Hematopoietic multipotent progenitor cell treated with erythropoietin and hydrocortisone succinate and interleukin-3 and kit ligand, for 6 days (in vitro differentiated cells): ENCODE results near the gene NPIPB9.
A peak's percentile ranks its signal among the peaks of the same experiment; 100 is the strongest.
"Not testable (repeated sequence)": the region's sequence is repeated elsewhere in the genome, so short reads cannot be mapped to it uniquely, and the experiment has no call there.

Experiments
- DNase-seq: peaks from one replicate; pipeline ENCODE4 v3.0.0-alpha.2; 2015

The NPIPB9 gene

GRCh38 chr16:28751487-28751886 is at the start of gene NPIPB9:
TSS of gene NPIPB9 (plus strand) at chr16:28751787.
- not testable (repeated sequence) for DNase-seq

GRCh38 chr16:28704246-28704645 is 47.3 kb upstream of the NPIPB9 start:
- not testable (repeated sequence) for DNase-seq

- DNase-seq: not testable (repeated sequence)
Observed at GRCh38 chr16:28711220-28712083, 40.1 kb upstream of the NPIPB9 start, which contains the start of gene EIF3C. TSS of gene EIF3C (plus strand) at chr16:28711464. CDS start at chr16:28711687, 223 bp downstream.

- not testable (repeated sequence) for DNase-seq
Observed at GRCh38 chr16:28722852-28723650, 28.5 kb upstream of the NPIPB9 start.

- not testable (repeated sequence) for DNase-seq
Observed at GRCh38 chr16:28731253-28731652, 20.3 kb upstream of the NPIPB9 start.

- DNase-seq: not testable (repeated sequence)
Observed at GRCh38 chr16:28732455-28733124, 19.0 kb upstream of the NPIPB9 start.

GRCh38 chr16:28739787-28740186 is 11.8 kb upstream of the NPIPB9 start:
- not testable (repeated sequence) for DNase-seq

- not testable (repeated sequence) for DNase-seq
Observed at GRCh38 chr16:28740631-28741030, 11.0 kb upstream of the NPIPB9 start.

GRCh38 chr16:28741295-28741694 is 10.3 kb upstream of the NPIPB9 start:
- not testable (repeated sequence) for DNase-seq

GRCh38 chr16:28746618-28747350 is 4.8 kb upstream of the NPIPB9 start:
- not testable (repeated sequence) for DNase-seq

- not testable (repeated sequence) for DNase-seq
Observed at GRCh38 chr16:28749997-28750465, 1.6 kb upstream of the NPIPB9 start.

GRCh38 chr16:28750469-28751067 is 1.0 kb upstream of the NPIPB9 start:
- DNase-seq: not testable (repeated sequence)

GRCh38 chr16:28781697-28782096 is 30.1 kb downstream of the NPIPB9 start:
- not testable (repeated sequence) for DNase-seq

GRCh38 chr16:28782357-28782756 is 30.8 kb downstream of the NPIPB9 start:
- DNase-seq: not testable (repeated sequence)

- DNase-seq: peak; percentile 88
Observed at GRCh38 chr16:28802235-28803019, 50.8 kb downstream of the NPIPB9 start.

GRCh38 chr16:28807445-28808120 is 56.0 kb downstream of the NPIPB9 start:
- DNase-seq: not testable (repeated sequence)

GRCh38 chr16:28820016-28820415 is 68.4 kb downstream of the NPIPB9 start:
- peak; percentile 85 for DNase-seq

- not testable (repeated sequence) for DNase-seq
Observed at GRCh38 chr16:28820546-28820945, 69.0 kb downstream of the NPIPB9 start.

GRCh38 chr16:28821874-28822519 is 70.4 kb downstream of the NPIPB9 start:
- DNase-seq: peak; percentile 22
